GM12878 (cell line): ENCODE data around the gene CUEDC1. TPM values are rescaled to one million over a fixed set of nuclear protein-coding genes. Genes with fewer than 3 reads are reported as not detected.

ENCODE experiments used
- ATAC-seq: fragments of 200-7000 bp; cut with Tn5 transposase; 3 replicates; pipeline ENCODE4 v1.9.1; 2020; ENCODE audit warnings: mild to moderate bottlenecking, moderate library complexity
- BruUV-seq: library from RNA; stranded (reverse); fragments of 400-500 nt; replicated peaks from 2 replicates; lab custom pipeline; 2021; lab: Mats Ljungman, UMichigan
- CTCF ChIA-PET: fragments of 300-600 bp; sonication (Branson Sonifier 250); formaldehyde crosslinking; extraction: SDS; loops from one replicate; lab custom pipeline; 2021; ENCODE audit warnings: inconsistent platforms; lab: Yijun Ruan, JAX
- POLR2A ChIA-PET: fragments of 350-600 bp; formaldehyde crosslinking; extraction: SDS; loops from one replicate; lab custom pipeline; 2021; ENCODE audit warnings: inconsistent platforms; lab: Charles Lee
- RAD21 ChIA-PET: fragments of 300-600 bp; sonication (Branson Sonifier 250); formaldehyde crosslinking; loops from one replicate; lab custom pipeline; 2023; ENCODE audit warnings: antibody characterized with exemption; ENCODE audit not compliant: unreplicated experiment; lab: Charles Lee
- SMC1A ChIA-PET: fragments of 300-600 bp; sonication (Branson Sonifier 250); formaldehyde crosslinking; loops from one replicate; lab custom pipeline; 2023; ENCODE audit not compliant: unreplicated experiment, uncharacterized antibody; lab: Charles Lee
- DNase-seq: peaks from one replicate; pipeline ENCODE4 v3.0.0-alpha.2; 2011; ENCODE audit warnings: low read depth, low spot score
- FAIRE-seq: peaks from 3 replicates; lab custom pipeline; 2011; peaks lifted over from hg19 to GRCh38; lab: Jason Lieb, UNC
- H2AFZ ChIP-seq: 2 replicates; pipeline ENCODE4 v1.6.0; 2011; ENCODE audit warnings: low read depth, low read length, control low read depth; ENCODE audit not compliant: control insufficient read depth
- H3K27ac ChIP-seq: 2 replicates; pipeline ENCODE4 v1.5.1; 2011; ENCODE audit warnings: control low read depth; ENCODE audit not compliant: control insufficient read depth, insufficient read depth
- H3K27me3 ChIP-seq, 2 experiments: replicated peaks in 1 of 2; 2 replicates each; pipeline versions ENCODE4 v1.6.0 to v1.6.1; 2011; ENCODE audit warnings: low read length in 1 of 2; ENCODE audit not compliant: control insufficient read depth in 2 of 2, insufficient read depth in 2 of 2
- H3K36me3 ChIP-seq, 2 experiments: 2 replicates each; pipeline ENCODE4 v1.5.1; 2011; ENCODE audit warnings: low read length in 1 of 2; ENCODE audit not compliant: control insufficient read depth in 2 of 2, insufficient read depth in 2 of 2
- H3K4me1 ChIP-seq: 2 replicates; pipeline ENCODE4 v1.6.1; 2011; ENCODE audit warnings: mild to moderate bottlenecking, low read length, moderate library complexity, mixed read lengths; ENCODE audit not compliant: control insufficient read depth, insufficient read depth
- H3K4me2 ChIP-seq: 2 replicates; pipeline ENCODE4 v1.6.0; 2011; ENCODE audit warnings: control low read depth; ENCODE audit not compliant: control insufficient read depth, insufficient read depth
- H3K4me3 ChIP-seq: fragments of 200-600 bp; sonication (generic); 2 replicates; pipeline ENCODE4 v1.5.1; 2016
- H3K79me2 ChIP-seq: 2 replicates; pipeline ENCODE4 v1.6.0; 2011; ENCODE audit warnings: low read length; ENCODE audit not compliant: control insufficient read depth, insufficient read depth
- H3K9ac ChIP-seq: 2 replicates; pipeline ENCODE4 v1.8.0; 2011; ENCODE audit warnings: low read length, control low read depth, mixed read lengths; ENCODE audit not compliant: control insufficient read depth, insufficient read depth
- H3K9me3 ChIP-seq: replicated peaks from 3 replicates; pipeline ENCODE4 v1.5.1; 2011; ENCODE audit warnings: mild to moderate bottlenecking, low read length; ENCODE audit not compliant: control insufficient read depth, insufficient read depth
- H4K20me1 ChIP-seq: 2 replicates; pipeline ENCODE4 v1.6.0; 2011; ENCODE audit not compliant: control insufficient read depth, insufficient read depth
- ESRRA ChIP-seq: IDR thresholded peaks from 2 replicates; pipeline ENCODE4 v1.6.1; 2012; ENCODE audit warnings: mild to moderate bottlenecking, low read length, improper control_type of control experiment
- EZH2 ChIP-seq: IDR thresholded peaks from 2 replicates; pipeline ENCODE4 v1.6.1; 2012; ENCODE audit warnings: low read depth, mild to moderate bottlenecking, control low read depth, inconsistent platforms, low read length, borderline replicate concordance; ENCODE audit not compliant: control insufficient read depth
- FOS ChIP-seq: IDR thresholded peaks from 3 replicates; pipeline ENCODE4 v1.6.1; 2011; ENCODE audit warnings: borderline replicate concordance; ENCODE audit not compliant: insufficient read length; ENCODE audit errors: extremely low read depth
- FOXK2 ChIP-seq: fragments of 450-650 bp; IDR thresholded peaks from 2 replicates; pipeline ENCODE4 v1.6.1; 2017; ENCODE audit warnings: mild to moderate bottlenecking, moderate library complexity
- MTA3 ChIP-seq: IDR thresholded peaks from 2 replicates; pipeline ENCODE4 v1.6.1; 2012; ENCODE audit warnings: low read length, inconsistent platforms, borderline replicate concordance
- SUZ12 ChIP-seq: fragments of 200-600 bp; sonication (generic); IDR thresholded peaks from one replicate; pipeline ENCODE4 v1.6.1; 2018; ENCODE audit warnings: antibody characterized with exemption, mild to moderate bottlenecking; ENCODE audit not compliant: unreplicated experiment
- TCF3 ChIP-seq: IDR thresholded peaks from 2 replicates; pipeline ENCODE4 v1.6.1; 2012; ENCODE audit warnings: low read depth, mild to moderate bottlenecking, low read length, borderline replicate concordance; ENCODE audit not compliant: insufficient read depth
- ZNF622 ChIP-seq: fragments of 450-650 bp; IDR thresholded peaks from 2 replicates; pipeline ENCODE4 v1.6.1; 2017; ENCODE audit warnings: mild to moderate bottlenecking, inconsistent platforms
- WGBS: methylation state at CpG from one replicate; pipeline ENCODE4 v1.1.6; 2016; ENCODE audit warnings: low lambda C conversion rate; ENCODE audit not compliant: insufficient replicate concordance, insufficient coverage; ENCODE audit errors: missing lambda C conversion rate; 5-methylcytosine and 5-hydroxymethylcytosine counted together
- in situ Hi-C: fragments of 300-500 bp; cut with MboI; formaldehyde crosslinking; loops from 9 replicates; pipeline ENCODE4 v1.14.3; 2018; ENCODE audit warnings: mixed read lengths
- intact Hi-C: fragments of 100-400 bp; cut with micrococcal nuclease; formaldehyde crosslinking; loops from one replicate; pipeline ENCODE4 v1.14.2; 2022; ENCODE audit not compliant: unreplicated experiment
- polyA plus RNA-seq, 11 experiments: library from polyadenylated mRNA; depleted of rRNA in 4 of 11; unstranded in 6 of 11; stranded (reverse) in 5 of 11; fragments of >200 nt; fragmentation: Nextera tagmentation in 4 of 11; fragmentation: Illumina TruSeq in 1 of 11; extraction: Ambion mirVana in 4 of 11; extraction: Trizol in 1 of 11; gene quantifications; 1 replicate in 1 of 11; 2 replicates in 10 of 11; pipeline versions ENCODE4 v1.2.1 to v1.2.3, GENCODE V29; 2011 to 2016; ENCODE audit warnings: inconsistent platforms in 2 of 11, missing spikeins in 2 of 11, low read depth in 1 of 11
- total RNA-seq, 4 experiments: library from RNA; depleted of rRNA in 3 of 4; stranded (reverse); fragments of >200 nt in 3 of 4; fragmentation: Illumina TruSeq in 1 of 4; extraction: Trizol in 1 of 4; gene quantifications; 2 replicates each; pipeline versions ENCODE4 v1.2.1 to v1.2.3, GENCODE V29; 2013 to 2021

The CUEDC1 gene
- total and polyA plus RNA-seq, 10 of the 15 experiments (the other 5 are each of a cell fraction or from before 2014, with no cell fraction given): 0.24 to 7.4 (median 1.8) TPM

- no peak for TF ChIP-seq ZNF622
Observed at GRCh38 chr17:57957886-57958285, 2.7 kb upstream of the CUEDC1 start (continued).

DNA sequence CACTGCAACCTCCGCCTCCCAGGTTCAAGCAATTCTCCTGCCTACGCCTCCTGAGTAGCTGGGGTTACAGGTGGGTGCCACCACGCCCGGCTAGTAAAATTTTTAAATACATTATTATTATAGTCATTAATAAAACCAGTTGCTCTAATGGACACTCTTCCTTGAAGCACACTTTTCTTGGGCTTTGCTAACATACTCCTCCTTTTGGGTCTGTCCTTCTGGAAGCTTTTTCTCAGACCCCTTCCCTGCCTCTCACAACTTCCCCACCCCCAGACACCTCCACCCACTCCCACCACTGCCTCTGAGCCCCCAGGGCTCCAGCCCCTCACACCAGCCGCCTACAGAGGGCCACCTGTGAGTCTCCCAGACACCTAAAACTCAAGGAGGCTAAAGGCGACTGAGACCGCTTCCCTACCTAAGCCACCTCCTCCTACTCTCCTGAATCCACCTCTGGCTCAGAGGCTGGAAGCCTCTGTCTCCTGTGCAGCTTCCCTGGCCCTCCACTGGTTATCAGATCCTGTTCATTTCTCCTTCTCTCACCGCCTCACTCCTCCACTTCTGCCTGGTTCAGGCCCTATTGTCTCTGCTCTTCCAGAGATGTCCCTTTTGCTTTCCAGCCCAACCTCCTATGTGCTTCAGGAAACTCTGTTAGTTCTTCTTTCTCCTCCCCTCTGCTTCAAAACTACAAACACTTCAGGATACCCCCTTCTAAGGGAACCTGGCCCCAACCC lies 2.1 kb upstream of the CUEDC1 start:
- Histone ChIP-seq H3K36me3 (no peaks in the 10 kb centered on the region), H3K27ac (no peak overlapping the region), H4K20me1 (peaks cover 7% of the 10 kb centered on the region; the same call in 1 of the 2 replicates), H3K4me2 (no peak overlapping the region), H3K9me3 (no peaks in the 10 kb centered on the region), H3K9ac (no peak overlapping the region), H3K4me1 (peaks cover 15% of the 10 kb centered on the region), H2AFZ (no peak overlapping the region), H3K27me3 (peaks cover 0 to 2% of the 10 kb centered on the region in 2 experiments; a peak in 3 of 4 replicates), H3K79me2 (no peaks in the 10 kb centered on the region), H3K4me3 (no peak overlapping the region)
- ATAC-seq (no peak), FAIRE-seq (no peak), DNase-seq (no peak)
- ChIA-PET CTCF (interaction anchor here (0.7 to 1.5 kb wide), 3 partner anchors 35 to 65 kb away, joined by 3 to 4 read pairs (median 3); no protein-coding TSS in a partner anchor), SMC1A (interaction anchor here (0.7 to 2.1 kb wide), 6 partner anchors 10 to 106 kb away, joined by 3 to 15 read pairs (median 6); no protein-coding TSS in a partner anchor), POLR2A (interaction anchor here (1.6 kb wide), 1 partner anchor 29 kb away, joined by 5 read pairs; no protein-coding TSS in a partner anchor), RAD21 (interaction anchor here (2.1 kb wide), 1 partner anchor 24 kb away, joined by 6 read pairs; no protein-coding TSS in a partner anchor)
- no TSS peak for BruUV-seq
- TF ChIP-seq ESRRA: no peak
- TF ChIP-seq EZH2: no peak
- no peak for TF ChIP-seq FOXK2
- TF ChIP-seq FOS: no peak
- TF ChIP-seq MTA3: no peak
- no peak for TF ChIP-seq TCF3
- no peak for TF ChIP-seq SUZ12
- 44% methylated on average over 8 of the region's 8 CpGs for WGBS
- intact Hi-C loops: no loop called here
- in situ Hi-C loops: no loop called here
